ENCODE measurements around the gene CR1L.
"Not testable (repeated sequence)": the region's sequence is repeated elsewhere in the genome, so short reads cannot be mapped to it uniquely, and the experiment has no call there.

Gene CR1L

GRCh38 chr1:207644852-207645634 is at the start of gene CR1L:
Gene CR1L (plus strand): TSS chr1:207645133. CDS start chr1:207645234, 101 bp downstream.
- Histone ChIP-seq H3K4me1 (ENCODE audit: control insufficient read depth, insufficient read depth, low read length) (peaks cover 7% of the 10 kb centered on the region), H3K36me3 (ENCODE audit: control insufficient read depth, insufficient read depth, low read length, severe bottlenecking) (no peaks in the 10 kb centered on the region), H3K4me3 (ENCODE audit: low read length) (peak within 1 kb of the TSS; percentile 87), H3K9ac (ENCODE audit: low read length) (no peak within 1 kb of the TSS), H3K27me3 (replicated peaks; ENCODE audit: control insufficient read depth, insufficient read depth, low read length) (peaks cover 14% of the 10 kb centered on the region), H3K9me3 (ENCODE audit: control insufficient read depth, low read length) (no peaks in the 10 kb centered on the region)
- peak; percentile 87 for DNase-seq (ENCODE audit: low read depth)

DNA sequence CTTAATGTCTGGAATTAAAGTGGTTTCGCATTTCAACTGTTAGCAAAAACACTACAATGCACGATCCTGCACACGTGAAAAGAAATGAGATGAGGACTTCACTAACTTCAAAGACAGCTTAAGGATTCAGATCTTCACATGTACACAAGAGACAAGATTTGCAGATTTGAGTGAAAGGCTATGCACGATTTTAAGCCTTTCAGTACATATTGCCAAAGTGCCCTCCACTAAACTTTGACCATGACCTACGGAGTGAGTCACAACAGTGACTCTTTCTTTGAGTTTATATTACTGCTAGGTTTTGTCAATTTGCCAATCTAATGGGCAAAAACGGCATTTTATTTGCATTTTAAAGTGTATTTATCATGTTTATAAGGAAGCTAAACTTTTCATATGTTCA is 41.2 kb upstream of the CR1L start:
- no peak overlapping the region for H3K9ac ChIP-seq (ENCODE audit: low read length)
- H3K9me3 ChIP-seq (ENCODE audit: control insufficient read depth, low read length) = no peaks in the 10 kb centered on the region
- H3K27me3 ChIP-seq (replicated peaks; ENCODE audit: control insufficient read depth, insufficient read depth, low read length) = no peaks in the 10 kb centered on the region
- H3K4me1 ChIP-seq (ENCODE audit: control insufficient read depth, insufficient read depth, low read length) = peaks cover 6% of the 10 kb centered on the region
- no peak for DNase-seq (ENCODE audit: low read depth)
- no peaks in the 10 kb centered on the region for H3K36me3 ChIP-seq (ENCODE audit: control insufficient read depth, insufficient read depth, low read length, severe bottlenecking)
- H3K4me3 ChIP-seq (ENCODE audit: low read length) = no peak overlapping the region

- Histone ChIP-seq H3K9me3 (ENCODE audit: control insufficient read depth, low read length) (no peaks in the 10 kb centered on the region), H3K4me1 (ENCODE audit: control insufficient read depth, insufficient read depth, low read length) (peaks cover 6% of the 10 kb centered on the region)
- no peak for DNase-seq (ENCODE audit: low read depth)
Observed at GRCh38 chr1:207605444-207606361, 39.2 kb upstream of the CR1L start.

GRCh38 chr1:207606362-207606755 is 38.6 kb upstream of the CR1L start:
- Histone ChIP-seq H3K4me1 (ENCODE audit: control insufficient read depth, insufficient read depth, low read length) (peaks cover 6% of the 10 kb centered on the region), H3K36me3 (ENCODE audit: control insufficient read depth, insufficient read depth, low read length, severe bottlenecking) (no peaks in the 10 kb centered on the region), H3K9ac (ENCODE audit: low read length) (no peak overlapping the region), H3K27me3 (replicated peaks; ENCODE audit: control insufficient read depth, insufficient read depth, low read length) (no peaks in the 10 kb centered on the region), H3K9me3 (ENCODE audit: control insufficient read depth, low read length) (no peaks in the 10 kb centered on the region), H3K4me3 (ENCODE audit: low read length) (no peak overlapping the region)
- no peak for DNase-seq (ENCODE audit: low read depth)

More at GRCh38 chr1:207605444-207606361, 39.2 kb upstream of the CR1L start:
- Histone ChIP-seq H3K4me3 (ENCODE audit: low read length) (no peak overlapping the region), H3K36me3 (ENCODE audit: control insufficient read depth, insufficient read depth, low read length, severe bottlenecking) (no peaks in the 10 kb centered on the region), H3K9ac (ENCODE audit: low read length) (no peak overlapping the region), H3K27me3 (replicated peaks; ENCODE audit: control insufficient read depth, insufficient read depth, low read length) (no peaks in the 10 kb centered on the region)

- no peaks in the 10 kb centered on the region for H3K9me3 ChIP-seq (ENCODE audit: control insufficient read depth, low read length)
- H3K4me3 ChIP-seq (ENCODE audit: low read length) = no peak overlapping the region
- no peaks in the 10 kb centered on the region for H3K36me3 ChIP-seq (ENCODE audit: control insufficient read depth, insufficient read depth, low read length, severe bottlenecking)
- no peak for DNase-seq (ENCODE audit: low read depth)
- H3K27me3 ChIP-seq (replicated peaks; ENCODE audit: control insufficient read depth, insufficient read depth, low read length) = peaks cover 3% of the 10 kb centered on the region
- no peaks in the 10 kb centered on the region for H3K4me1 ChIP-seq (ENCODE audit: control insufficient read depth, insufficient read depth, low read length)
- H3K9ac ChIP-seq (ENCODE audit: low read length) = no peak overlapping the region
Observed at GRCh38 chr1:207612762-207613161, 32.2 kb upstream of the CR1L start.

- Histone ChIP-seq H3K9ac (ENCODE audit: low read length) (no peak overlapping the region), H3K27me3 (replicated peaks; ENCODE audit: control insufficient read depth, insufficient read depth, low read length) (no peaks in the 10 kb centered on the region), H3K36me3 (ENCODE audit: control insufficient read depth, insufficient read depth, low read length, severe bottlenecking) (no peaks in the 10 kb centered on the region), H3K4me3 (ENCODE audit: low read length) (no peak overlapping the region), H3K9me3 (ENCODE audit: control insufficient read depth, low read length) (no peaks in the 10 kb centered on the region), H3K4me1 (ENCODE audit: control insufficient read depth, insufficient read depth, low read length) (no peaks in the 10 kb centered on the region)
- peak; percentile 81 for DNase-seq (ENCODE audit: low read depth)
Observed at GRCh38 chr1:207619871-207620542, 24.9 kb upstream of the CR1L start.

- Histone ChIP-seq H3K4me1 (ENCODE audit: control insufficient read depth, insufficient read depth, low read length) (no peaks in the 10 kb centered on the region), H3K9ac (ENCODE audit: low read length) (no peak overlapping the region), H3K9me3 (ENCODE audit: control insufficient read depth, low read length) (no peaks in the 10 kb centered on the region), H3K4me3 (ENCODE audit: low read length) (no peak overlapping the region), H3K27me3 (replicated peaks; ENCODE audit: control insufficient read depth, insufficient read depth, low read length) (no peaks in the 10 kb centered on the region), H3K36me3 (ENCODE audit: control insufficient read depth, insufficient read depth, low read length, severe bottlenecking) (no peaks in the 10 kb centered on the region)
- no peak for DNase-seq (ENCODE audit: low read depth)
Observed at GRCh38 chr1:207620543-207620893, 24.4 kb upstream of the CR1L start.

DNA sequence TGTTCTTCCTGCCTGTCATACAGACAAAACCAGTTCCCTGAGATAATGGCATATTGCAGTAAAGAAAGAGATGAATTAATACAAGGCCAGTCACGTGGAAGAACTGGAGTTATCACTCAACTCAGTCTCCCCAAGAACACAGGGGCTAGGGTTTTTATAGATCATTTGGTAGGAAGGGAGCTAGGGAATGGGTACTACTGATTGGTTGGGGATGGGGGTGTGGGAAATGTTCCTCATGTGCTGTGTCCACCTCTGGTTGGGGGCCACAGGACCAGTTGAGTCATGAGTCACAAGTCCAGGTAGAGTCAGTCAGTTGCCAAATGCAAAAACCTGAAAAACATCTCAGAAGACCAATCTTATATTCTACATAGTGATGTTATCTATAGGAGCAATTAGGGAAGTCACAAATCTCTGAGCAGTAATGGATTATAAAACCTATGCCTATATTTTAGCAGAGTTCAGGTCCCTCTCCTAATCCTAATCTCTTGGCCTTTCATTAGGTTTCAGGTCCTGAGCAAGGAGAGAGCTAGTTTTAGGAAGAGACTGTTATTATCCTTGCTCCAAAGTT is 19.3 kb upstream of the CR1L start:
- H3K9me3 ChIP-seq (ENCODE audit: control insufficient read depth, low read length); H3K4me3 ChIP-seq (ENCODE audit: low read length); H3K27me3 ChIP-seq (replicated peaks; ENCODE audit: control insufficient read depth, insufficient read depth, low read length); DNase-seq (ENCODE audit: low read depth); H3K9ac ChIP-seq (ENCODE audit: low read length); H3K36me3 ChIP-seq (ENCODE audit: control insufficient read depth, insufficient read depth, low read length, severe bottlenecking); H3K4me1 ChIP-seq (ENCODE audit: control insufficient read depth, insufficient read depth, low read length): not testable (repeated sequence)

DNA sequence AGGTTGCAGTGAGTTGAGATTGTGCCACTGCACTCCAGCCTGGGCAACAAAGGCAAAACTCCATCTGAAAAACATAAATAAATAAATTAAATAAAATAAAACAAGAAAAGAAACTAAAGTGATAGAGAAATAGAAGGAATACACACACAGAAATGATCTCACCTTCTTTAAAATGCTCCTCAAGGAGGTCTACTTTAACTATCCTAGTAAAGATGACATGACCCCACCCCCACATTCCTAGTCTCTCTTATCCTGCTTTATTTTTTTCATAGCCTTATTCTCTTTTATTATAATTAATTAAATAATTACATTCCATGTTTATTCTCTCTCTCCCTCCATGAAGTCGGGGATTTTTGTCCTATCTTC is 18.0 kb upstream of the CR1L start:
- Histone ChIP-seq H3K36me3 (ENCODE audit: control insufficient read depth, insufficient read depth, low read length, severe bottlenecking) (no peaks in the 10 kb centered on the region), H3K27me3 (replicated peaks; ENCODE audit: control insufficient read depth, insufficient read depth, low read length) (no peaks in the 10 kb centered on the region), H3K4me3 (ENCODE audit: low read length) (no peak overlapping the region), H3K4me1 (ENCODE audit: control insufficient read depth, insufficient read depth, low read length) (peaks cover 7% of the 10 kb centered on the region), H3K9ac (ENCODE audit: low read length) (no peak overlapping the region), H3K9me3 (ENCODE audit: control insufficient read depth, low read length) (peaks cover 4% of the 10 kb centered on the region)
- DNase-seq (ENCODE audit: low read depth) = no peak

GRCh38 chr1:207627496-207627895 is 17.4 kb upstream of the CR1L start:
- H3K4me3 ChIP-seq (ENCODE audit: low read length) = no peak overlapping the region
- H3K27me3 ChIP-seq (replicated peaks; ENCODE audit: control insufficient read depth, insufficient read depth, low read length) = no peaks in the 10 kb centered on the region
- H3K4me1 ChIP-seq (ENCODE audit: control insufficient read depth, insufficient read depth, low read length) = peaks cover 7% of the 10 kb centered on the region
- H3K36me3 ChIP-seq (ENCODE audit: control insufficient read depth, insufficient read depth, low read length, severe bottlenecking) = no peaks in the 10 kb centered on the region
- H3K9me3 ChIP-seq (ENCODE audit: control insufficient read depth, low read length) = peaks cover 4% of the 10 kb centered on the region
- no peak for DNase-seq (ENCODE audit: low read depth)
- no peak overlapping the region for H3K9ac ChIP-seq (ENCODE audit: low read length)

GRCh38 chr1:207628776-207629175 is 16.2 kb upstream of the CR1L start:
- H3K27me3 ChIP-seq (replicated peaks; ENCODE audit: control insufficient read depth, insufficient read depth, low read length) = no peaks in the 10 kb centered on the region

More at GRCh38 chr1:207628776-207629175, 16.2 kb upstream of the CR1L start:
- H3K9me3 ChIP-seq (ENCODE audit: control insufficient read depth, low read length) = peaks cover 4% of the 10 kb centered on the region
- DNase-seq (ENCODE audit: low read depth) = no peak
- H3K4me3 ChIP-seq (ENCODE audit: low read length) = no peak overlapping the region
- H3K36me3 ChIP-seq (ENCODE audit: control insufficient read depth, insufficient read depth, low read length, severe bottlenecking) = no peaks in the 10 kb centered on the region
- H3K4me1 ChIP-seq (ENCODE audit: control insufficient read depth, insufficient read depth, low read length) = peaks cover 7% of the 10 kb centered on the region
- H3K9ac ChIP-seq (ENCODE audit: low read length) = no peak overlapping the region

Measured in adipocyte (in vitro differentiated cells).